SU-DHL-6 (cell line): ENCODE data around the gene ACP6.

Source experiments
- CTCF ChIP-seq: fragments of 200-600 bp; sonication (generic); IDR thresholded peaks from one replicate; pipeline ENCODE4 v1.5.1; 2017; ENCODE audit warnings: antibody characterized with exemption, mild to moderate bottlenecking, low read length, moderate library complexity; ENCODE audit not compliant: insufficient read depth, poor library complexity, severe bottlenecking
- EZH2phosphoT487 ChIP-seq: fragments of 200-600 bp; sonication (generic), shearing (Covaris generic); conservative IDR thresholded peaks from 2 replicates; pipeline ENCODE4 v1.6.1; 2018; ENCODE audit warnings: mild to moderate bottlenecking, antibody characterized with exemption, low read length, moderate library complexity, mixed read lengths

- TF ChIP-seq CTCF (no peak), EZH2phosphoT487 (no peak)
Observed at GRCh38 chr1:147619741-147620140, 50.6 kb downstream of the ACP6 start.
